ENCODE results near the gene FBXL7.

GRCh38 chr5:15524712-15525111 lies 24.7 kb downstream of the FBXL7 start:
- TF ChIP-seq, protein P1, sequence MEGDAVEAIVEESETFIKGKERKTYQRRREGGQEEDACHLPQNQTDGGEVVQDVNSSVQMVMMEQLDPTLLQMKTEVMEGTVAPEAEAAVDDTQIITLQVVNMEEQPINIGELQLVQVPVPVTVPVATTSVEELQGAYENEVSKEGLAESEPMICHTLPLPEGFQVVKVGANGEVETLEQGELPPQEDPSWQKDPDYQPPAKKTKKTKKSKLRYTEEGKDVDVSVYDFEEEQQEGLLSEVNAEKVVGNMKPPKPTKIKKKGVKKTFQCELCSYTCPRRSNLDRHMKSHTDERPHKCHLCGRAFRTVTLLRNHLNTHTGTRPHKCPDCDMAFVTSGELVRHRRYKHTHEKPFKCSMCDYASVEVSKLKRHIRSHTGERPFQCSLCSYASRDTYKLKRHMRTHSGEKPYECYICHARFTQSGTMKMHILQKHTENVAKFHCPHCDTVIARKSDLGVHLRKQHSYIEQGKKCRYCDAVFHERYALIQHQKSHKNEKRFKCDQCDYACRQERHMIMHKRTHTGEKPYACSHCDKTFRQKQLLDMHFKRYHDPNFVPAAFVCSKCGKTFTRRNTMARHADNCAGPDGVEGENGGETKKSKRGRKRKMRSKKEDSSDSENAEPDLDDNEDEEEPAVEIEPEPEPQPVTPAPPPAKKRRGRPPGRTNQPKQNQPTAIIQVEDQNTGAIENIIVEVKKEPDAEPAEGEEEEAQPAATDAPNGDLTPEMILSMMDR (IDR thresholded peaks at IDR 0.05), result no peak
- no peak for TF ChIP-seq POLR2A (IDR thresholded peaks at IDR 0.05)

All from right lobe of liver (tissue), 4 donors.